ENCODE results near the gene SERP2.

- TF ChIP-seq CTCF (IDR thresholded peaks at IDR 0.05) (no peak), POLR2A (IDR thresholded peaks at IDR 0.05; ENCODE audit: low read depth) (no peak), EP300 (IDR thresholded peaks at IDR 0.05) (no peak), POLR2AphosphoS5 (IDR thresholded peaks at IDR 0.05) (no peak)
Measured at GRCh38 chr13:44359983-44360375, 13.6 kb upstream of the SERP2 start.

Data from esophagus muscularis mucosa (tissue), 4 donors.